PC-3 (cell line): Measurements from ENCODE around the gene IP6K3. TPM values are rescaled to one million over a fixed set of nuclear protein-coding genes. Genes with fewer than 3 reads are reported as not detected.

Source experiments
- ATAC-seq: fragments of 200-7000 bp; cut with Tn5 transposase; 2 replicates; pipeline ENCODE4 v1.9.1; 2020; ENCODE audit warnings: mild to moderate bottlenecking, moderate library complexity
- BruUV-seq: library from RNA; stranded (reverse); fragments of 400-500 nt; replicated peaks from 2 replicates; lab custom pipeline; 2021; lab: Mats Ljungman, UMichigan
- CTCF ChIA-PET: fragments of 300-600 bp; sonication (Branson Sonifier 250); formaldehyde crosslinking; loops from one replicate; lab custom pipeline; 2022; ENCODE audit warnings: antibody characterized with exemption; lab: Charles Lee
- POLR2A ChIA-PET: fragments of 300-600 bp; sonication (Branson Sonifier 250); formaldehyde crosslinking; loops from one replicate; lab custom pipeline; 2022; ENCODE audit warnings: antibody characterized with exemption; ENCODE audit not compliant: unreplicated experiment; lab: Charles Lee
- DNase-seq: peaks from one replicate; pipeline ENCODE4 v3.0.0-alpha.2; 2015
- H2AFZ ChIP-seq: fragments of 300-600 bp; sonication (generic); 2 replicates; pipeline ENCODE4 v1.6.0; 2016; ENCODE audit warnings: antibody characterized with exemption, low read length
- H3F3A ChIP-seq: fragments of 300-600 bp; sonication (generic); one replicate; pipeline ENCODE4 v1.6.0; 2017; ENCODE audit warnings: antibody characterized with exemption, low read length, control low read depth, mild to moderate bottlenecking; ENCODE audit not compliant: unreplicated experiment
- H3K27ac ChIP-seq: fragments of 300-600 bp; sonication (generic); 2 replicates; pipeline ENCODE4 v1.5.1; 2016; ENCODE audit warnings: mild to moderate bottlenecking, low read length
- H3K27me3 ChIP-seq: fragments of 300-600 bp; sonication (generic); 2 replicates; pipeline ENCODE4 v1.6.1; 2016; ENCODE audit warnings: low read length, mixed read lengths
- H3K36me3 ChIP-seq: fragments of 300-600 bp; sonication (generic); 2 replicates; pipeline ENCODE4 v1.6.1; 2016; ENCODE audit warnings: low read depth, mixed run types, low read length, mixed read lengths
- H3K4me1 ChIP-seq: fragments of 300-600 bp; sonication (generic); 2 replicates; pipeline ENCODE4 v1.5.1; 2016; ENCODE audit warnings: low read length; ENCODE audit not compliant: insufficient read depth
- H3K4me2 ChIP-seq: fragments of 300-600 bp; sonication (generic); 2 replicates; pipeline ENCODE4 v1.6.0; 2016; ENCODE audit warnings: low read length
- H3K4me3 ChIP-seq: fragments of 300-600 bp; sonication (generic); 2 replicates; pipeline ENCODE4 v1.5.1; 2016; ENCODE audit warnings: mild to moderate bottlenecking, low read length, mixed read lengths
- H3K79me2 ChIP-seq: fragments of 300-600 bp; sonication (generic); 2 replicates; pipeline ENCODE4 v1.6.1; 2017; ENCODE audit warnings: low read length, mixed read lengths
- H3K9ac ChIP-seq: fragments of 300-600 bp; sonication (generic); 2 replicates; pipeline ENCODE4 v1.6.0; 2016; ENCODE audit warnings: mild to moderate bottlenecking, low read length
- H3K9me2 ChIP-seq: fragments of 300-600 bp; sonication (generic); replicated peaks from 2 replicates; pipeline ENCODE4 v1.6.1; 2016; ENCODE audit warnings: mixed run types, low read length, mixed read lengths
- H3K9me3 ChIP-seq: fragments of 300-600 bp; sonication (generic); 2 replicates; pipeline ENCODE4 v1.6.1; 2016; ENCODE audit warnings: low read length, mixed read lengths
- H4K20me1 ChIP-seq: fragments of 300-600 bp; sonication (generic); 2 replicates; pipeline ENCODE4 v1.6.1; 2016; ENCODE audit warnings: low read length, mixed read lengths
- CTCF ChIP-seq: fragments of 300-600 bp; sonication (generic); conservative IDR thresholded peaks from 2 replicates; pipeline ENCODE4 v1.5.1; 2017; ENCODE audit warnings: antibody characterized with exemption, low read depth, mild to moderate bottlenecking, low read length
- EZH2 ChIP-seq: fragments of 300-600 bp; sonication (generic); IDR thresholded peaks from one replicate; pipeline ENCODE4 v1.6.1; 2017; ENCODE audit warnings: antibody characterized with exemption, mild to moderate bottlenecking, low read length; ENCODE audit not compliant: unreplicated experiment
- EZH2phosphoT487 ChIP-seq: fragments of 300-600 bp; sonication (generic); IDR thresholded peaks from 2 replicates; pipeline ENCODE4 v1.6.1; 2018; ENCODE audit warnings: mild to moderate bottlenecking, antibody characterized with exemption, low read length, borderline replicate concordance
- intact Hi-C: fragments of 100-400 bp; cut with micrococcal nuclease; formaldehyde crosslinking; loops from 2 replicates; pipeline ENCODE4 v1.9.0; 2023
- total RNA-seq: library from RNA; depleted of rRNA; stranded (reverse); fragments of >200 nt; gene quantifications from 2 replicates; pipeline ENCODE4 v1.2.3, GENCODE V29; 2014

IP6K3 gene
- total RNA-seq, 1 experiment from 2014 or later: not detected

- ChIA-PET CTCF (no interaction called here), POLR2A (no interaction called here)
- no peak overlapping the region for H2AFZ ChIP-seq
- H3K9me3 ChIP-seq: no peaks in the 10 kb centered on the region
- no peak overlapping the region for H3K4me3 ChIP-seq
- H3K4me1 ChIP-seq: peaks cover 16% of the 10 kb centered on the region
- no peaks in the 10 kb centered on the region for H3F3A ChIP-seq
- intact Hi-C loops: no loop called here
- DNase-seq (no peak), ATAC-seq (no peak)
- no peaks in the 10 kb centered on the region for H3K36me3 ChIP-seq
- H3K9ac ChIP-seq: no peak overlapping the region
- no peak overlapping the region for H3K27ac ChIP-seq
- H4K20me1 ChIP-seq: no peaks in the 10 kb centered on the region
- no TSS peak for BruUV-seq
- no peak overlapping the region for H3K4me2 ChIP-seq
- no peaks in the 10 kb centered on the region for H3K9me2 ChIP-seq
- TF ChIP-seq EZH2phosphoT487: no peak
- H3K27me3 ChIP-seq: peaks cover 19% of the 10 kb centered on the region
- no peaks in the 10 kb centered on the region for H3K79me2 ChIP-seq
Observed at GRCh38 chr6:33724102-33725023, 22.3 kb downstream of the IP6K3 start.

GRCh38 chr6:33723371-33724085, 23.2 kb downstream of the IP6K3 start:
- Histone ChIP-seq H3K79me2 (no peaks in the 10 kb centered on the region), H3K4me2 (no peak overlapping the region), H3K4me1 (peaks cover 16% of the 10 kb centered on the region), H3K4me3 (no peak overlapping the region), H3K36me3 (no peaks in the 10 kb centered on the region), H3K27me3 (peaks cover 19% of the 10 kb centered on the region), H3K27ac (no peak overlapping the region), H3K9ac (no peak overlapping the region), H3K9me3 (no peaks in the 10 kb centered on the region), H4K20me1 (no peaks in the 10 kb centered on the region), H3F3A (no peaks in the 10 kb centered on the region), H2AFZ (no peak overlapping the region), H3K9me2 (no peaks in the 10 kb centered on the region)
- intact Hi-C loops: no loop called here
- no TSS peak for BruUV-seq
- ATAC-seq: no peak
- CTCF ChIA-PET: no interaction called here
- DNase-seq: no peak
- TF ChIP-seq EZH2phosphoT487 (no peak), EZH2 (no peak), CTCF (no peak)
- POLR2A ChIA-PET: no interaction called here

GRCh38 chr6:33722103-33722623, 24.5 kb downstream of the IP6K3 start:
- ATAC-seq (no peak), DNase-seq (no peak)
- no peak for TF ChIP-seq EZH2phosphoT487
- no peak for TF ChIP-seq EZH2
- TF ChIP-seq CTCF: no peak
- Histone ChIP-seq H2AFZ (no peak overlapping the region), H3K4me1 (peaks cover 18% of the 10 kb centered on the region), H3K79me2 (no peaks in the 10 kb centered on the region), H3K27ac (no peak overlapping the region), H3K4me2 (no peak overlapping the region), H3K4me3 (no peak overlapping the region), H3K9ac (no peak overlapping the region), H4K20me1 (no peaks in the 10 kb centered on the region), H3F3A (no peaks in the 10 kb centered on the region), H3K9me3 (no peaks in the 10 kb centered on the region), H3K27me3 (peaks cover 19% of the 10 kb centered on the region), H3K9me2 (no peaks in the 10 kb centered on the region), H3K36me3 (no peaks in the 10 kb centered on the region)
- intact Hi-C loops: no loop called here
- ChIA-PET POLR2A (no interaction called here), CTCF (no interaction called here)
- BruUV-seq: no TSS peak
